NCI-H2107 treated with DMSO at 0.1 percent for 48 hours (cell line): ENCODE results near the gene ILDR2.
A peak's percentile ranks its signal among the peaks of the same experiment; 100 is the strongest.

Source experiments
- DNase-seq: peaks from one replicate; lab custom pipeline; 2025; ENCODE audit not compliant: unreplicated experiment; lab: John Stamatoyannopoulos, UW

ILDR2 gene

GRCh38 chr1:166975361-166976129 is at the start of gene ILDR2:
Gene ILDR2 (minus strand): TSS chr1:166975540. CDS start chr1:166975268, 272 bp downstream.
- DNase-seq = no peak

- no peak for DNase-seq
These were observed 47.0 kb upstream of the ILDR2 start for GRCh38 chr1:167022384-167022783.

- no peak for DNase-seq
These were observed 40.9 kb upstream of the ILDR2 start for GRCh38 chr1:167016100-167016750.

GRCh38 chr1:167013108-167013929 is 38.0 kb upstream of the ILDR2 start:
- no peak for DNase-seq

GRCh38 chr1:167012570-167012969 is 37.2 kb upstream of the ILDR2 start:
- DNase-seq = no peak

GRCh38 chr1:167011560-167012191 is 36.3 kb upstream of the ILDR2 start:
- no peak for DNase-seq

GRCh38 chr1:167003711-167004110 is 28.4 kb upstream of the ILDR2 start:
- DNase-seq = no peak

GRCh38 chr1:167002354-167002753 is 27.0 kb upstream of the ILDR2 start:
- DNase-seq = no peak

GRCh38 chr1:167000546-167000945 is 25.2 kb upstream of the ILDR2 start:
- no peak for DNase-seq

- DNase-seq = no peak
These were observed 24.2 kb upstream of the ILDR2 start for GRCh38 chr1:166999500-167000055.

- no peak for DNase-seq
These were observed 23.7 kb upstream of the ILDR2 start for GRCh38 chr1:166999075-166999474.

GRCh38 chr1:166988974-166989515 is 13.7 kb upstream of the ILDR2 start, which contains the start of gene MAEL:
Gene MAEL (plus strand): TSS chr1:166989280. CDS start chr1:166989353, 73 bp downstream.
- no peak for DNase-seq

- DNase-seq = no peak
These were observed 6.2 kb upstream of the ILDR2 start for GRCh38 chr1:166981589-166981988.

- no peak for DNase-seq
These were observed 5.5 kb upstream of the ILDR2 start for GRCh38 chr1:166980818-166981217.

GRCh38 chr1:166980383-166980782 is 5.0 kb upstream of the ILDR2 start:
- no peak for DNase-seq

- DNase-seq = no peak
These were observed 3.5 kb upstream of the ILDR2 start for GRCh38 chr1:166978821-166979220.

GRCh38 chr1:166977951-166978350 is 2.6 kb upstream of the ILDR2 start:
- DNase-seq = no peak

GRCh38 chr1:166974647-166975345 is 544 bp downstream of the ILDR2 start:
- no peak for DNase-seq

- DNase-seq = peak; percentile 76
These were observed 2.5 kb downstream of the ILDR2 start for GRCh38 chr1:166972826-166973225.

- peak; percentile 56 for DNase-seq
These were observed 3.1 kb downstream of the ILDR2 start for GRCh38 chr1:166972193-166972592.
